H1 (cell line): ENCODE measurements around the gene VSX2. TPM values are rescaled to one million over a fixed set of nuclear protein-coding genes. Genes with fewer than 3 reads are reported as not detected.

Source experiments
- CTCF ChIA-PET: fragments of 300-600 bp; sonication (Branson Sonifier 250); formaldehyde crosslinking; loops from one replicate; lab custom pipeline; 2021; ENCODE audit not compliant: partially characterized antibody; lab: Charles Lee
- POLR2A ChIA-PET: fragments of 300-600 bp; sonication (Branson Sonifier 250); formaldehyde crosslinking; loops from one replicate; lab custom pipeline; 2021; ENCODE audit warnings: inconsistent platforms; ENCODE audit not compliant: partially characterized antibody; lab: Charles Lee
- DNase-seq, 2 experiments: peaks; one replicate each; pipeline versions ENCODE4 v3.0.0 to v3.0.0-alpha.2; 2010 to 2022; ENCODE audit warnings: low spot score in 2 of 2, low read depth in 1 of 2, mixed read lengths in 1 of 2
- FAIRE-seq: peaks from 2 replicates; lab custom pipeline; 2011; peaks lifted over from hg19 to GRCh38; lab: Jason Lieb, UNC
- H2AFZ ChIP-seq: 2 replicates; pipeline ENCODE4 v1.8.1; 2012; ENCODE audit warnings: low read length, inconsistent platforms
- H2AK5ac ChIP-seq: 2 replicates; pipeline ENCODE4 v1.6.1; 2013; ENCODE audit warnings: low read depth, low read length
- H2BK120ac ChIP-seq: replicated peaks from 2 replicates; pipeline ENCODE3; 2013; ENCODE audit warnings: low read depth, low read length, inconsistent platforms
- H2BK12ac ChIP-seq: 2 replicates; pipeline ENCODE4 v1.6.1; 2013; ENCODE audit warnings: low read depth, low read length
- H2BK15ac ChIP-seq: 2 replicates; pipeline ENCODE4 v1.6.1; 2013; ENCODE audit warnings: low read length
- H2BK20ac ChIP-seq: 2 replicates; pipeline ENCODE4 v1.6.1; 2013; ENCODE audit warnings: low read length
- H2BK5ac ChIP-seq: 2 replicates; pipeline ENCODE4 v1.6.1; 2013; ENCODE audit warnings: low read depth, low read length
- H3K14ac ChIP-seq: 2 replicates; pipeline ENCODE4 v1.6.1; 2013; ENCODE audit warnings: inconsistent platforms; ENCODE audit not compliant: insufficient read length
- H3K18ac ChIP-seq: 2 replicates; pipeline ENCODE4 v1.6.1; 2013; ENCODE audit warnings: low read length; ENCODE audit errors: extremely low read depth
- H3K23ac ChIP-seq: 2 replicates; pipeline ENCODE4 v1.6.1; 2013; ENCODE audit warnings: inconsistent platforms; ENCODE audit not compliant: insufficient read length
- H3K23me2 ChIP-seq: 2 replicates; pipeline ENCODE4 v1.6.1; 2013; ENCODE audit warnings: low read depth, low read length
- H3K27ac ChIP-seq: 2 replicates; pipeline ENCODE4 v1.6.1; 2011; ENCODE audit warnings: low read depth, low read length, inconsistent platforms
- H3K27me3 ChIP-seq, 4 experiments: replicated peaks in 1 of 4; 1 replicate in 1 of 4; 2 replicates in 3 of 4; pipeline versions ENCODE4 v1.6.1 to v1.8.1; 2011 to 2013; ENCODE audit warnings: low read length in 3 of 4, mild to moderate bottlenecking in 3 of 4, inconsistent platforms in 2 of 4, mixed read lengths in 2 of 4, moderate library complexity in 1 of 4; ENCODE audit not compliant: control insufficient read depth in 3 of 4, insufficient read depth in 3 of 4; ENCODE audit errors: extremely low read depth in 1 of 4
- H3K36me3 ChIP-seq, 4 experiments: 2 replicates each; pipeline versions ENCODE4 v1.6.1 to v1.8.1; 2011 to 2013; ENCODE audit warnings: mild to moderate bottlenecking in 4 of 4, low read length in 3 of 4, moderate library complexity in 2 of 4, control low read depth in 1 of 4, inconsistent platforms in 1 of 4; ENCODE audit not compliant: insufficient read depth in 4 of 4, control insufficient read depth in 2 of 4
- H3K4ac ChIP-seq: replicated peaks from 2 replicates; pipeline ENCODE3; 2013; ENCODE audit warnings: low read length, low read depth, mixed read lengths, inconsistent platforms; ENCODE audit not compliant: insufficient read length
- H3K4me1 ChIP-seq, 4 experiments: replicated peaks in 1 of 4; 1 replicate in 1 of 4; 2 replicates in 3 of 4; pipeline versions ENCODE4 v1.6.1 to v1.8.1; 2011 to 2013; ENCODE audit warnings: low read length in 3 of 4, inconsistent platforms in 2 of 4, mixed read lengths in 1 of 4; ENCODE audit not compliant: insufficient read depth in 4 of 4, control insufficient read depth in 3 of 4
- H3K4me2 ChIP-seq, 2 experiments: 2 replicates each; pipeline versions ENCODE4 v1.6.1 to v1.8.1; 2011 to 2013; ENCODE audit warnings: low read depth in 2 of 2, low read length in 2 of 2, control low read depth in 1 of 2, inconsistent platforms in 1 of 2, mild to moderate bottlenecking in 1 of 2; ENCODE audit not compliant: insufficient read depth in 1 of 2
- H3K4me3 ChIP-seq, 4 experiments: fragments of 200-600, 300-600 bp in 1 of 4; sonication (generic), shearing (Covaris generic), sonication (Bioruptor Twin) in 1 of 4; 2 replicates each; pipeline versions ENCODE4 v1.5.1 to v1.8.1; 2011 to 2016; ENCODE audit warnings: low read length in 4 of 4, low read depth in 3 of 4, control low read depth in 2 of 4, inconsistent platforms in 2 of 4, mild to moderate bottlenecking in 2 of 4, mixed read lengths in 1 of 4, moderate library complexity in 1 of 4; ENCODE audit not compliant: insufficient read depth in 2 of 4; ENCODE audit errors: extremely low read depth in 1 of 4
- H3K56ac ChIP-seq: replicated peaks from 2 replicates; pipeline ENCODE3; 2013; ENCODE audit warnings: low read depth, mild to moderate bottlenecking, mixed read lengths, low read length, inconsistent platforms; ENCODE audit not compliant: insufficient read length
- H3K79me1 ChIP-seq: 2 replicates; pipeline ENCODE4 v1.6.1; 2013; ENCODE audit warnings: low read depth, low read length, control low read depth
- H3K79me2 ChIP-seq, 2 experiments: 2 replicates each; pipeline versions ENCODE4 v1.6.1 to v1.8.1; 2012 to 2013; ENCODE audit warnings: low read length in 2 of 2, mild to moderate bottlenecking in 2 of 2, inconsistent platforms in 1 of 2; ENCODE audit not compliant: insufficient read depth in 2 of 2, control insufficient read depth in 1 of 2
- H3K9ac ChIP-seq, 4 experiments: replicated peaks in 1 of 4; 1 replicate in 1 of 4; 2 replicates in 3 of 4; pipeline versions ENCODE4 v1.6.1 to v1.8.1; 2011 to 2013; ENCODE audit warnings: low read depth in 3 of 4, low read length in 3 of 4, control low read depth in 2 of 4, mild to moderate bottlenecking in 2 of 4, moderate library complexity in 2 of 4, inconsistent platforms in 1 of 4; ENCODE audit errors: extremely low read depth in 1 of 4
- H3K9me3 ChIP-seq, 2 experiments: 2 replicates each; pipeline versions ENCODE4 v1.6.1 to v1.8.1; 2012 to 2013; ENCODE audit warnings: mild to moderate bottlenecking in 2 of 2, moderate library complexity in 2 of 2, control low read depth in 1 of 2, inconsistent platforms in 1 of 2, low read depth in 1 of 2, low read length in 1 of 2, mixed read lengths in 1 of 2; ENCODE audit not compliant: insufficient read depth in 2 of 2
- H4K20me1 ChIP-seq, 2 experiments: replicated peaks in 1 of 2; 2 replicates each; pipeline versions ENCODE3 to v1.8.1; 2011 to 2013; ENCODE audit warnings: inconsistent platforms in 2 of 2, low read length in 2 of 2, mild to moderate bottlenecking in 1 of 2; ENCODE audit not compliant: insufficient read depth in 2 of 2, control insufficient read depth in 1 of 2
- H4K5ac ChIP-seq: 2 replicates; pipeline ENCODE4 v1.6.1; 2013; ENCODE audit warnings: low read length, low read depth, mixed read lengths, inconsistent platforms; ENCODE audit not compliant: insufficient read length
- H4K8ac ChIP-seq: 2 replicates; pipeline ENCODE4 v1.8.0; 2013; ENCODE audit warnings: mild to moderate bottlenecking, moderate library complexity, low read length, inconsistent platforms; ENCODE audit not compliant: insufficient read depth; ENCODE audit errors: extremely low read depth
- H4K91ac ChIP-seq: replicated peaks from 2 replicates; pipeline ENCODE3; 2013; ENCODE audit warnings: low read length, mixed read lengths, inconsistent platforms; ENCODE audit not compliant: insufficient read length
- BCL11A ChIP-seq, 2 experiments: IDR thresholded peaks; one replicate each; pipeline ENCODE4 v1.6.1; 2011; ENCODE audit warnings: low read depth in 2 of 2, low read length in 2 of 2, mild to moderate bottlenecking in 2 of 2
- CHD1 ChIP-seq: IDR thresholded peaks from 2 replicates; pipeline ENCODE4 v1.6.1; 2012; ENCODE audit warnings: low read depth, low read length, improper control_type of control experiment
- CREB1 ChIP-seq: IDR thresholded peaks from 2 replicates; pipeline ENCODE4 v1.6.1; 2012; ENCODE audit warnings: inconsistent platforms
- JUN ChIP-seq: IDR thresholded peaks from 2 replicates; pipeline ENCODE4 v1.6.1; 2011; ENCODE audit warnings: low read depth, mild to moderate bottlenecking, improper control_type of control experiment, low read length
- NANOG ChIP-seq: IDR thresholded peaks from 2 replicates; pipeline ENCODE4 v1.6.1; 2011; ENCODE audit warnings: low read length, low read depth, mild to moderate bottlenecking, inconsistent platforms; ENCODE audit not compliant: insufficient read depth, poor library complexity, severe bottlenecking
- POLR2AphosphoS5 ChIP-seq: IDR thresholded peaks from 2 replicates; pipeline ENCODE4 v1.6.1; 2011; ENCODE audit warnings: low read depth, low read length
- SAP30 ChIP-seq: fragments of 300-600 bp; sonication (generic); IDR thresholded peaks from 2 replicates; pipeline ENCODE4 v1.7.1; 2012; ENCODE audit warnings: low read length, moderate library complexity, mild to moderate bottlenecking, inconsistent platforms; ENCODE audit not compliant: insufficient read depth, insufficient replicate concordance
- SIN3A ChIP-seq, 2 experiments: IDR thresholded peaks in 1 of 2; conservative IDR thresholded peaks in 1 of 2; 2 replicates each; pipeline ENCODE4 v1.6.1; 2011 to 2012; ENCODE audit warnings: low read length in 2 of 2, improper control_type of control experiment in 1 of 2, low read depth in 1 of 2, mild to moderate bottlenecking in 1 of 2
- SUZ12 ChIP-seq: fragments of 200-600 bp; sonication (generic); IDR thresholded peaks from 2 replicates; pipeline ENCODE4 v1.6.1; 2012; ENCODE audit warnings: mild to moderate bottlenecking, inconsistent platforms, low read length, moderate library complexity, mixed read lengths
- ZNF274 ChIP-seq: IDR thresholded peaks from 2 replicates; pipeline ENCODE4 v1.7.0; 2012; ENCODE audit warnings: low read length, borderline replicate concordance; ENCODE audit errors: extremely low read depth
- WGBS, 2 experiments: shearing (Covaris generic) in 1 of 2; methylation state at CpG; one replicate each; pipeline versions ENCODE4 v1.1.6 to v1.1.7; 2013 to 2015; ENCODE audit warnings: low lambda C conversion rate in 2 of 2, mixed read lengths in 2 of 2, inconsistent platforms in 1 of 2, low coverage in 1 of 2, missing lambda C conversion rate in 1 of 2; ENCODE audit not compliant: insufficient replicate concordance in 2 of 2, insufficient coverage in 1 of 2, insufficient read length in 1 of 2; ENCODE audit errors: extremely low coverage in 1 of 2, missing lambda C conversion rate in 1 of 2; 5-methylcytosine and 5-hydroxymethylcytosine counted together
- polyA plus RNA-seq, 7 experiments: library from polyadenylated mRNA; depleted of rRNA in 3 of 7; stranded (reverse) in 5 of 7; unstranded in 2 of 7; fragments of >200 nt in 5 of 7; fragments of 200-250 nt in 2 of 7; gene quantifications; 1 replicate in 5 of 7; 2 replicates in 1 of 7; 4 replicates in 1 of 7; pipeline versions ENCODE4 v1.2.1 to v1.2.3, GENCODE V29; 2011 to 2013; ENCODE audit warnings: missing spikeins in 2 of 7, mixed read lengths in 2 of 7
- total RNA-seq: library from RNA; stranded (reverse); fragmentation: NEBNext Ultra II Directional; extraction: Animal tissue kit (Norgen Biotek cat#: 25700); gene quantifications from 2 replicates; pipeline ENCODE4 v1.2.1, GENCODE V29; 2021

Gene VSX2
- total and polyA plus RNA-seq, 2 of the 8 experiments (the other 6 are each of a cell fraction or from before 2014, with no cell fraction given) = 0.08 to 0.22 TPM

- no peak overlapping the region for H3K4ac ChIP-seq
- WGBS, 2 experiments = 94% methylated on average over 8 of the region's 10 CpGs; no CpG with 5 or more reads in 1 of the 2 experiments
- no peak overlapping the region for H3K4me3 ChIP-seq
- TF ChIP-seq ZNF274 (no peak), SUZ12 (no peak), BCL11A (IDR thresholded peaks at IDR 0.05; ENCODE audit: low read depth in 2 of 2, low read length in 2 of 2) (no peak), SAP30 (no peak), SIN3A (conservative IDR thresholded peaks at IDR 0.05 in 1 of 2, IDR thresholded peaks at IDR 0.05 in 1 of 2; ENCODE audit: low read depth in 1 of 2, low read length in 2 of 2) (no peak), CREB1 (no peak), NANOG (no peak), CHD1 (no peak), JUN (no peak), POLR2AphosphoS5 (no peak)
- H3K79me2 ChIP-seq = peaks cover 7 to 72% of the 10 kb centered on the region in 2 experiments; a peak in 3 of 4 replicates
- no peak for DNase-seq
- no peaks in the 10 kb centered on the region for H3K27me3 ChIP-seq
- no peak overlapping the region for H2BK15ac ChIP-seq
- no peak overlapping the region for H2AFZ ChIP-seq
- H3K9me3 ChIP-seq = no peaks in the 10 kb centered on the region
- H4K20me1 ChIP-seq = peaks cover 13 to 32% of the 10 kb centered on the region in 2 experiments
- 0 out of 7 replicates have a peak, but pooled peaks cover 0 to 2% (median 0%) of the 10 kb centered on the region in 4 experiments for H3K4me1 ChIP-seq
- POLR2A ChIA-PET = interaction anchor here (0.6 to 2.7 kb wide), 5 partner anchors 12 to 59 kb away, joined by 3 to 6 read pairs (median 3); no protein-coding TSS in a partner anchor
- H4K5ac ChIP-seq = no peak overlapping the region
- H2BK12ac ChIP-seq = no peak overlapping the region
- no peak overlapping the region for H3K23ac ChIP-seq
- H3K56ac ChIP-seq = no peak overlapping the region
- no peak overlapping the region for H3K4me2 ChIP-seq
- no peak overlapping the region for H3K18ac ChIP-seq
- H2BK5ac ChIP-seq = no peak overlapping the region
- H3K9ac ChIP-seq = no peak overlapping the region
- no peak overlapping the region for H2BK20ac ChIP-seq
- no peak overlapping the region for H4K91ac ChIP-seq
- H3K23me2 ChIP-seq = peaks cover 2% of the 10 kb centered on the region; the same call in 1 of the 2 replicates
- no peak overlapping the region for H2BK120ac ChIP-seq
- no peak overlapping the region for H3K14ac ChIP-seq
- H4K8ac ChIP-seq = no peak overlapping the region; the same call in 1 of the 2 replicates
- CTCF ChIA-PET = interaction anchor here (0.7 to 15.9 kb wide), 8 partner anchors 10 to 217 kb away, joined by 3 to 214 read pairs (median 6); partner anchors contain the start of gene ABCD4
- H3K79me1 ChIP-seq = peaks cover 16% of the 10 kb centered on the region; the same call in 1 of the 2 replicates
- no peak overlapping the region for H2AK5ac ChIP-seq
- no peak overlapping the region for H3K27ac ChIP-seq
- H3K36me3 ChIP-seq = peaks cover 12 to 47% (median 22%) of the 10 kb centered on the region in 4 experiments; a peak in 7 of 8 replicates
- no peak for FAIRE-seq
Observed at GRCh38 chr14:74297986-74298385, 58.7 kb downstream of the VSX2 start.
